GM18526 (cell line): ENCODE results near the gene INHBA.

ENCODE experiments used
- POLR2A ChIP-seq: IDR thresholded peaks from 3 replicates; pipeline ENCODE4 v1.6.1; 2011; ENCODE audit not compliant: insufficient read length; ENCODE audit errors: extremely low read depth

INHBA gene

GRCh38 chr7:41674505-41675023, 28.3 kb downstream of the INHBA start:
- no peak for TF ChIP-seq POLR2A

GRCh38 chr7:41661596-41661995, 41.3 kb downstream of the INHBA start:
- no peak for TF ChIP-seq POLR2A

GRCh38 chr7:41659539-41659938, 43.4 kb downstream of the INHBA start:
- no peak for TF ChIP-seq POLR2A

GRCh38 chr7:41656366-41656765, 46.5 kb downstream of the INHBA start:
- no peak for TF ChIP-seq POLR2A

GRCh38 chr7:41655426-41655825, 47.5 kb downstream of the INHBA start:
- no peak for TF ChIP-seq POLR2A

- no peak for TF ChIP-seq POLR2A
These were observed 50.6 kb downstream of the INHBA start for GRCh38 chr7:41652267-41652666.

GRCh38 chr7:41648501-41648900, 54.4 kb downstream of the INHBA start:
- no peak for TF ChIP-seq POLR2A

GRCh38 chr7:41643616-41644015, 59.3 kb downstream of the INHBA start:
- no peak for TF ChIP-seq POLR2A

- TF ChIP-seq POLR2A: no peak
These were observed 61.2 kb downstream of the INHBA start for GRCh38 chr7:41641665-41642014.

- TF ChIP-seq POLR2A: no peak
These were observed 61.8 kb downstream of the INHBA start for GRCh38 chr7:41641011-41641664.

GRCh38 chr7:41640487-41640886, 62.4 kb downstream of the INHBA start:
- no peak for TF ChIP-seq POLR2A

GRCh38 chr7:41637049-41637448, 65.8 kb downstream of the INHBA start:
- TF ChIP-seq POLR2A: no peak
